Calu3 (cell line): ENCODE measurements around the gene RUFY3. TPM values are rescaled to one million over a fixed set of nuclear protein-coding genes. Genes with fewer than 3 reads are reported as not detected.

Experiments used
- BruUV-seq: library from RNA; stranded (reverse); fragments of 400-500 nt; replicated peaks from 2 replicates; lab custom pipeline; 2021; lab: Mats Ljungman, UMichigan
- CTCF ChIA-PET: fragments of 300-600 bp; sonication (Branson Sonifier 250); formaldehyde crosslinking; loops from one replicate; lab custom pipeline; 2022; ENCODE audit warnings: antibody characterized with exemption; lab: Charles Lee
- DNase-seq: peaks from one replicate; pipeline ENCODE4 v3.0.0; 2022
- H3K27ac Mint-ChIP-seq: one replicate; pipeline ENCODE4 v1.8.0; 2022; ENCODE audit warnings: mixed read lengths; ENCODE audit not compliant: unreplicated experiment
- H3K27me3 Mint-ChIP-seq: one replicate; pipeline ENCODE4 v1.8.0; 2022; ENCODE audit warnings: mixed read lengths; ENCODE audit not compliant: unreplicated experiment
- H3K36me3 Mint-ChIP-seq: one replicate; pipeline ENCODE4 v1.8.0; 2022; ENCODE audit warnings: mild to moderate bottlenecking, moderate library complexity, mixed read lengths; ENCODE audit not compliant: insufficient read depth, unreplicated experiment
- H3K4me1 Mint-ChIP-seq: one replicate; pipeline ENCODE4 v1.8.0; 2022; ENCODE audit warnings: mild to moderate bottlenecking, low read depth, mixed read lengths; ENCODE audit not compliant: unreplicated experiment
- H3K4me3 Mint-ChIP-seq: one replicate; pipeline ENCODE4 v1.8.0; 2022; ENCODE audit warnings: mild to moderate bottlenecking, low read depth, moderate library complexity, mixed read lengths; ENCODE audit not compliant: unreplicated experiment
- H3K9me3 Mint-ChIP-seq: one replicate; pipeline ENCODE4 v1.8.0; 2022; ENCODE audit warnings: low read depth, mixed read lengths; ENCODE audit not compliant: unreplicated experiment
- CTCF ChIP-seq: fragments of 200-600 bp; IDR thresholded peaks from one replicate; pipeline ENCODE4 v1.8.0; 2022; ENCODE audit warnings: antibody characterized with exemption; ENCODE audit not compliant: unreplicated experiment
- intact Hi-C: fragments of 100-400 bp; cut with micrococcal nuclease; formaldehyde crosslinking; loops from one replicate; pipeline ENCODE4 v1.10.0; 2022; ENCODE audit not compliant: unreplicated experiment
- total RNA-seq: library from RNA; stranded (reverse); gene quantifications from 2 replicates; pipeline ENCODE4 v1.2.3, GENCODE V29; 2022

The RUFY3 gene
- total RNA-seq, 1 experiment from 2014 or later, result 25.8 TPM

- Mint-ChIP-seq H3K36me3 (peaks cover 22% of the 10 kb centered on the region), H3K4me1 (no peaks in the 10 kb centered on the region), H3K4me3 (peak overlapping the region; percentile 93), H3K9me3 (no peaks in the 10 kb centered on the region), H3K27ac (peak overlapping the region; percentile 87), H3K27me3 (no peaks in the 10 kb centered on the region)
- CTCF ChIA-PET, result interaction anchor here (1.2 kb wide), 1 partner anchor 52 kb away, joined by 4 read pairs; no protein-coding TSS in a partner anchor
- TF ChIP-seq CTCF, result peak; percentile 23
- no TSS peak for BruUV-seq
- intact Hi-C loops, result loop anchor here (10.0 kb wide), 1 partner anchor 130 kb away; the partner anchor contains the start of gene GRSF1
- DNase-seq, result peak; percentile 76
These were observed 17.4 kb upstream of the RUFY3 start for GRCh38 chr4:70704215-70704930.

- CTCF ChIA-PET, result no interaction called here
- intact Hi-C loops, result loop anchor here (10.0 kb wide), 1 partner anchor 130 kb away; the partner anchor contains the start of gene GRSF1
These were observed 16.9 kb upstream of the RUFY3 start for GRCh38 chr4:70704931-70705182.

GRCh38 chr4:70705183-70706043 lies 16.4 kb upstream of the RUFY3 start:
- Mint-ChIP-seq H3K9me3 (no peaks in the 10 kb centered on the region), H3K27me3 (no peaks in the 10 kb centered on the region), H3K27ac (peak overlapping the region; percentile 64), H3K36me3 (peaks cover 22% of the 10 kb centered on the region), H3K4me3 (peak overlapping the region; percentile 93), H3K4me1 (no peaks in the 10 kb centered on the region)
- TF ChIP-seq CTCF, result no peak
- no TSS peak for BruUV-seq
- CTCF ChIA-PET, result interaction anchor here (0.7 kb wide), 1 partner anchor 32 kb away, joined by 3 read pairs; no protein-coding TSS in a partner anchor
- peak; percentile 74 for DNase-seq
- intact Hi-C loops, result loop anchor here (10.0 kb wide), 1 partner anchor 129 kb away; the partner anchor contains the start of gene GRSF1

More at GRCh38 chr4:70704931-70705182, 16.9 kb upstream of the RUFY3 start:
- Mint-ChIP-seq H3K4me1 (no peaks in the 10 kb centered on the region), H3K27ac (no peak overlapping the region), H3K4me3 (peak overlapping the region; percentile 93), H3K9me3 (no peaks in the 10 kb centered on the region), H3K36me3 (peaks cover 22% of the 10 kb centered on the region), H3K27me3 (no peaks in the 10 kb centered on the region)
- TF ChIP-seq CTCF, result no peak
- no peak for DNase-seq
- no TSS peak for BruUV-seq

GRCh38 chr4:70706044-70706461 lies 15.7 kb upstream of the RUFY3 start:
- Mint-ChIP-seq H3K36me3 (peaks cover 22% of the 10 kb centered on the region), H3K4me1 (no peaks in the 10 kb centered on the region), H3K27me3 (no peaks in the 10 kb centered on the region), H3K27ac (peak overlapping the region; percentile 64), H3K9me3 (no peaks in the 10 kb centered on the region), H3K4me3 (peak overlapping the region; percentile 93)
- no peak for TF ChIP-seq CTCF
- CTCF ChIA-PET, result no interaction called here
- intact Hi-C loops, result loop anchor here (10.0 kb wide), 1 partner anchor 129 kb away; the partner anchor contains the start of gene GRSF1
- BruUV-seq, result no TSS peak
- DNase-seq, result no peak
